Epithelial cell of proximal tubule (primary cell): ENCODE results near the gene NACC2. TPM values are rescaled to one million over a fixed set of nuclear protein-coding genes. Genes with fewer than 3 reads are reported as not detected.

Experiments used
- DNase-seq: peaks from one replicate; pipeline ENCODE4 v3.0.0-alpha.2; 2011; ENCODE audit warnings: low read depth
- H3K4me3 ChIP-seq: 2 replicates; pipeline ENCODE4 v1.5.1; 2011; ENCODE audit warnings: low read depth, mild to moderate bottlenecking, low read length
- CTCF ChIP-seq: conservative IDR thresholded peaks from 2 replicates; pipeline ENCODE4 v1.5.1; 2012; ENCODE audit warnings: low read depth, mild to moderate bottlenecking, low read length
- total RNA-seq: library from RNA; depleted of rRNA; stranded (reverse); fragments of >200 nt; gene quantifications from 2 replicates; pipeline ENCODE4 v1.2.3, GENCODE V29; 2015

NACC2 gene
- total RNA-seq, 1 donor from 2014 or later, result 21.3 TPM

DNA sequence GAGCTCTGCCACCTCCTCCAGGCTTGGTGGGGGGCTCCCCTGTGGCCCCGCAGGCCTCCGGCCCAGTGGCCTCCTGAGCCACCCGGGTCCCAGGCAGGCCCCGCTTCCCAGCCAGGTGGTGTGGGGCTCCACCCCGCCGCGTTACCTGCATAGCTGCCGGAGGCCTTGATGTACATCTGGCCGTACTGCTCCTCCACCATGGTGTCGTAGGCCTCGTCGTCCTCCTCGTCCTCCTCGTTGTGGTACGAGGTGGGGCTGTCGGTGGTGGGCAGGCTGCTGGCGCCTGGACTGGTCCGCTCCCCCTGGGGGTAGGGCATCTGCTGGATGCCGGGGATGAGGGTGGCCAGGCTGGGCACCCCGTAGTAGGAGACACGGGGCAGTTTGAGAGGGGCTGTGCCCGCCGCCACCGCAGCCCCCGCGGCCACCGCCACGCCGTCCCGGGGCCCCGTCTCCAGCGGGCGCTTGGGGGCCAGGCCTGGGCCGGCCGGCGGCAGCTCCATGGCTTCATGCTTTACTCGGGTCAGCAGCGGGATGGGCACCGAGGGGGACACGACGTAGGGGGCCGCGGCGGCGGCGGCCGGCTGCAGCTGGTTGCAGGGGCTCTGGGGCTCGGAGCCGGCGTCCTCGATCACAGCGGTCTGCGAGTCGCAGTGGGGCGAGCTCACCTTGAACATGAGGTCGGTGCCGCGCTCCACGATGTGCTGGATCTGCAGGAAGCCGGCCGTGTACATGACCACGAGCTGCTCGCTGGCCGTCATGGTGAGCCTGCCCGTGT is 45.4 kb downstream of the NACC2 start:
- no peak for TF ChIP-seq CTCF
- no peak overlapping the region for H3K4me3 ChIP-seq
- DNase-seq, result no peak

GRCh38 chr9:136048560-136049411 is 46.3 kb downstream of the NACC2 start:
- no peak for TF ChIP-seq CTCF
- H3K4me3 ChIP-seq, result no peak overlapping the region
- DNase-seq, result no peak

GRCh38 chr9:136047775-136048559 is 47.1 kb downstream of the NACC2 start:
- DNase-seq, result no peak
- H3K4me3 ChIP-seq, result no peak overlapping the region
- no peak for TF ChIP-seq CTCF

DNA sequence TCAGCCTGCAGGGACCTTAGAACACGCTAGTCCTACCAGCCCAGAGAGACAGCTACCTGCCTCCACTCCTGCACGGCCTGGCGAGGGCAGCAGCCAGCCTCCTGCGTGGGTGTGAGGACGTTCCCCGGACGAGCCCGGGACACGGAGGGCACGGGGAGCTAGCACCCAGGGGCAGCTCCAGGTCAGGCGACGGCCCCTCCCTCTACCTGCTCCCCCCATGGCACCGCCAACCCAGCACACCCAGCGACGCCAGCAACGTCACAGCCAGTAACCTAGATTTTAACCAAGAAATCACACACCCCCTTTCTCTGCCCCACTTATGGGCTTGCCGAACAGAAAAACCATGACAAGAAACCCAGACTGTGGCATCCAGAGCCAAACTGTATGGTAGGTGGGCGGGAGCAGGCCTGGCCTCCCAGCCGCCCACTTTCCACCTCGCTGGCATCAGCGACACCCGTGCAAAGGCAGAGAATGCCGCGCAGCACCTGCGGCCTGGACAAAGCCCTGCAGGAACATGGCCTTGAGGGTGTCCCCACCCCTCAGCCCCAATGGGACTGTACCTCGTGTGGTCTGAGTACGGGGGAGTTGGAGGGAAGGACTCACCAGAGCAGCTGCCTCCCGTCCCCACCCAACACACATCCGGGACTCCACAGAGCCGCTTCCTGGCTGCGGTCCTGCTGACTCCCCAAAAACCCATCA is 47.9 kb downstream of the NACC2 start:
- DNase-seq, result no peak
- no peak overlapping the region for H3K4me3 ChIP-seq
- no peak for TF ChIP-seq CTCF

DNA sequence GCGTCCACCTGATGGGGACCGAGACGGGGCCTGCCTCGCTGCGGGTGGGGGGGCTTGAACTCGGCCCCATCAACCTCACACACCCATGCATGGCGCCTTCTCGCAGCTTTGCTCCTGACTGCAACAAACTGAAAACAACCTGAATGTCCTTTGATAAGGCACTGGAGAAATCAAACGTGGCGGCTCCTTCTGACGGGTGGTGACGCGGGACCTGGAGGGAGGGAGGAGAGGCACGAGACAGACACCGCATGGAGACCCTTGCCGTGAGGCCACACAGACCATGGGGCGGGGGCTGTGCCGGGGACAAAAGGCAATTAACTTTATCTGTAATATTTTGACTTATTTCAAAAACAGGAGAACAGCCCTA is 48.6 kb downstream of the NACC2 start:
- no peak for DNase-seq
- H3K4me3 ChIP-seq, result no peak overlapping the region
- TF ChIP-seq CTCF, result no peak
